Naive thymus-derived CD8-positive, alpha-beta T cell (primary cell): ENCODE measurements around the gene ADISSP. TPM values are rescaled to one million over a fixed set of nuclear protein-coding genes. Genes with fewer than 3 reads are reported as not detected.
A peak's percentile ranks its signal among the peaks of the same experiment; 100 is the strongest.

Experiments
- ATAC-seq, 2 donors: fragments of 150-1000 bp; cut with Tn5 transposase in 1 of 2; sonication (Bioruptor Pico), chemical (Tn5 transposase) in 1 of 2; 1 replicate in 1 of 2; 2 replicates in 1 of 2; pipeline ENCODE4 v1.10.0; 2021; ENCODE audit warnings: mild to moderate bottlenecking in 2 of 2, moderate library complexity in 2 of 2
- POLR2A ChIA-PET: fragments of 350-600 bp; sonication (Branson Sonifier 250); formaldehyde crosslinking; loops from one replicate; lab custom pipeline; 2021; ENCODE audit warnings: antibody characterized with exemption; lab: Charles Lee
- DNase-seq, 10 donors: peaks; one replicate each; pipeline versions ENCODE4 v3.0.0 to v3.0.0-alpha.2; 2020 to 2022
- H3K27ac Mint-ChIP-seq, 10 donors: one replicate each; pipeline ENCODE4 v1.8.0; 2020 to 2022; ENCODE audit warnings: mild to moderate bottlenecking in 10 of 10, mixed read lengths in 10 of 10, moderate library complexity in 4 of 10, inconsistent platforms in 1 of 10
- H3K27me3 Mint-ChIP-seq, 5 donors: one replicate each; pipeline ENCODE4 v1.8.0; 2021 to 2022; ENCODE audit warnings: mixed read lengths in 5 of 5
- H3K36me3 Mint-ChIP-seq, 3 donors: one replicate each; pipeline ENCODE4 v1.8.0; 2020 to 2022; ENCODE audit warnings: mixed read lengths in 3 of 3, mild to moderate bottlenecking in 2 of 3, inconsistent platforms in 1 of 3
- H3K4me1 Mint-ChIP-seq, 4 donors: one replicate each; pipeline ENCODE4 v1.8.0; 2021 to 2022; ENCODE audit warnings: mixed read lengths in 4 of 4
- H3K4me3 Mint-ChIP-seq, 10 donors: one replicate each; pipeline ENCODE4 v1.8.0; 2020 to 2022; ENCODE audit warnings: mild to moderate bottlenecking in 10 of 10, mixed read lengths in 10 of 10, moderate library complexity in 6 of 10, inconsistent platforms in 1 of 10
- H3K9me3 Mint-ChIP-seq, 9 donors: one replicate each; pipeline ENCODE4 v1.8.0; 2020 to 2022; ENCODE audit warnings: mixed read lengths in 9 of 9, mild to moderate bottlenecking in 3 of 9, inconsistent platforms in 1 of 9, moderate library complexity in 1 of 9
- polyA plus RNA-seq, 3 donors: library from polyadenylated mRNA; unstranded; fragments of 300-500 nt; fragmentation: Illumina TruSeq; gene quantifications; one replicate each; pipeline ENCODE4 v1.2.3, GENCODE V29; 2021
- total RNA-seq, 8 experiments: library from RNA in 2 of 8; stranded (reverse) in 2 of 8; gene quantifications; one replicate each; pipeline ENCODE4 v1.2.3 and lab custom pipeline; 2021 to 2026

ADISSP gene
- total and polyA plus RNA-seq, 5 experiments from 2014 or later = 17.6 to 32.4 (median 19.6) TPM

- Mint-ChIP-seq H3K4me3 (no peak overlapping the region), H3K9me3 (no peaks in the 10 kb centered on the region), H3K4me1 (peaks cover 2 to 15% (median 10%) of the 10 kb centered on the region in 4 donors), H3K36me3 (peaks cover 0 to 28% (median 0%) of the 10 kb centered on the region in 3 donors), H3K27ac (no peak overlapping the region), H3K27me3 (no peaks in the 10 kb centered on the region)
- POLR2A ChIA-PET = interaction anchor here (1.5 to 1.6 kb wide), 2 partner anchors 8 to 27 kb away, joined by 4 to 5 read pairs; partner anchors contain the start of genes ADISSP and CENPB
- DNase-seq (no peak), ATAC-seq (no peak)
Measured at GRCh38 chr20:3759316-3759823, 8.2 kb downstream of the ADISSP start.

- no peaks in the 10 kb centered on the region for H3K9me3 Mint-ChIP-seq
- peak overlapping the region in 2 of 10 donors; percentile 3 to 21 for H3K27ac Mint-ChIP-seq
- ATAC-seq = no peak
- H3K4me1 Mint-ChIP-seq = peaks cover 0 to 12% (median 9%) of the 10 kb centered on the region in 4 donors
- no peaks in the 10 kb centered on the region for H3K27me3 Mint-ChIP-seq
- H3K4me3 Mint-ChIP-seq = no peak overlapping the region
- DNase-seq = no peak
- POLR2A ChIA-PET = interaction anchor here (0.5 to 1.5 kb wide), 2 partner anchors 9 to 92 kb away, joined by 5 to 9 read pairs; partner anchors contain the start of gene ADISSP
- H3K36me3 Mint-ChIP-seq = peaks cover 0 to 28% (median 0%) of the 10 kb centered on the region in 3 donors
Measured at GRCh38 chr20:3758566-3758965, 9.0 kb downstream of the ADISSP start.

GRCh38 chr20:3757268-3757667 lies 10.3 kb downstream of the ADISSP start:
- ATAC-seq (no peak), DNase-seq (no peak)
- POLR2A ChIA-PET = interaction anchor here (1.1 kb wide), 1 partner anchor 10 kb away, joined by 3 read pairs; the partner anchor contains the start of gene ADISSP
- H3K4me3 Mint-ChIP-seq = no peak overlapping the region
- peaks cover 0 to 26% (median 0%) of the 10 kb centered on the region in 3 donors for H3K36me3 Mint-ChIP-seq
- H3K4me1 Mint-ChIP-seq = peaks cover 11 to 20% (median 13%) of the 10 kb centered on the region in 4 donors
- H3K27ac Mint-ChIP-seq = peak overlapping the region in 1 of 10 donors; percentile 16
- no peaks in the 10 kb centered on the region for H3K27me3 Mint-ChIP-seq
- H3K9me3 Mint-ChIP-seq = no peaks in the 10 kb centered on the region

GRCh38 chr20:3755814-3756480 lies 11.6 kb downstream of the ADISSP start:
- Mint-ChIP-seq H3K36me3 (peaks cover 0 to 18% (median 0%) of the 10 kb centered on the region in 3 donors), H3K4me3 (no peak overlapping the region), H3K4me1 (peaks cover 15 to 20% (median 16%) of the 10 kb centered on the region in 4 donors), H3K9me3 (no peaks in the 10 kb centered on the region), H3K27ac (no peak overlapping the region), H3K27me3 (no peaks in the 10 kb centered on the region)
- DNase-seq = no peak
- no peak for ATAC-seq
- POLR2A ChIA-PET = no interaction called here

- Mint-ChIP-seq H3K36me3 (peaks cover 0 to 18% (median 0%) of the 10 kb centered on the region in 3 donors), H3K4me1 (peaks cover 14 to 18% (median 16%) of the 10 kb centered on the region in 4 donors), H3K27ac (no peak overlapping the region), H3K4me3 (no peak overlapping the region), H3K27me3 (no peaks in the 10 kb centered on the region), H3K9me3 (no peaks in the 10 kb centered on the region)
- ATAC-seq = no peak
- POLR2A ChIA-PET = no interaction called here
- DNase-seq = no peak
Measured at GRCh38 chr20:3755269-3755668, 12.3 kb downstream of the ADISSP start.

GRCh38 chr20:3754276-3754630 lies 13.3 kb downstream of the ADISSP start:
- POLR2A ChIA-PET = interaction anchor here (1.0 to 2.8 kb wide), 2 partner anchors 14 to 67 kb away, joined by 3 to 12 read pairs; partner anchors contain the start of gene ADISSP
- ATAC-seq (no peak), DNase-seq (no peak)

GRCh38 chr20:3753501-3754275 lies 13.9 kb downstream of the ADISSP start:
- DNase-seq (no peak), ATAC-seq (no peak)
- POLR2A ChIA-PET = interaction anchor here (1.0 to 2.8 kb wide), 2 partner anchors 14 to 67 kb away, joined by 3 to 12 read pairs; partner anchors contain the start of gene ADISSP
- Mint-ChIP-seq H3K4me3 (no peak overlapping the region), H3K4me1 (peaks cover 9 to 15% (median 14%) of the 10 kb centered on the region in 4 donors), H3K36me3 (peaks cover 0 to 15% (median 0%) of the 10 kb centered on the region in 3 donors), H3K27me3 (no peaks in the 10 kb centered on the region), H3K27ac (no peak overlapping the region), H3K9me3 (no peaks in the 10 kb centered on the region)

More at GRCh38 chr20:3754276-3754630, 13.3 kb downstream of the ADISSP start:
- H3K4me3 Mint-ChIP-seq = no peak overlapping the region
- H3K27me3 Mint-ChIP-seq = no peaks in the 10 kb centered on the region
- H3K9me3 Mint-ChIP-seq = no peaks in the 10 kb centered on the region
- no peak overlapping the region for H3K27ac Mint-ChIP-seq
- H3K36me3 Mint-ChIP-seq = peaks cover 0 to 15% (median 0%) of the 10 kb centered on the region in 3 donors
- peaks cover 9 to 15% (median 14%) of the 10 kb centered on the region in 4 donors for H3K4me1 Mint-ChIP-seq

GRCh38 chr20:3753098-3753497 lies 14.5 kb downstream of the ADISSP start:
- peak overlapping the region in 5 of 10 donors; percentile 10 to 81 (median 46) for H3K4me3 Mint-ChIP-seq
- ATAC-seq (peak; percentile 67 to 75), DNase-seq (peak; percentile 31 to 77 (median 56))
- no peaks in the 10 kb centered on the region for H3K9me3 Mint-ChIP-seq
- peak overlapping the region in 1 of 10 donors; percentile 46 for H3K27ac Mint-ChIP-seq
- POLR2A ChIA-PET = interaction anchor here (0.6 to 2.8 kb wide), 2 partner anchors 10 to 15 kb away, joined by 3 to 12 read pairs; partner anchors contain the start of gene ADISSP
- no peaks in the 10 kb centered on the region for H3K27me3 Mint-ChIP-seq
- peaks cover 7 to 15% (median 14%) of the 10 kb centered on the region in 4 donors for H3K4me1 Mint-ChIP-seq
- peaks cover 0 to 12% (median 0%) of the 10 kb centered on the region in 3 donors for H3K36me3 Mint-ChIP-seq

GRCh38 chr20:3752386-3752759 lies 15.2 kb downstream of the ADISSP start:
- peaks cover 0 to 7% (median 0%) of the 10 kb centered on the region in 3 donors for H3K36me3 Mint-ChIP-seq
- no peak for ATAC-seq
- POLR2A ChIA-PET = interaction anchor here (2.8 kb wide), 1 partner anchor 16 kb away, joined by 12 read pairs; the partner anchor contains the start of gene ADISSP
- peak overlapping the region in 4 of 10 donors; percentile 51 to 84 (median 68) for H3K27ac Mint-ChIP-seq
- peaks cover 0 to 5% (median 0%) of the 10 kb centered on the region in 5 donors for H3K27me3 Mint-ChIP-seq
- H3K4me1 Mint-ChIP-seq = peaks cover 5 to 15% (median 14%) of the 10 kb centered on the region in 4 donors
- H3K9me3 Mint-ChIP-seq = no peaks in the 10 kb centered on the region
- peak overlapping the region; percentile 46 to 81 (median 70) for H3K4me3 Mint-ChIP-seq
- no peak for DNase-seq

- peaks cover 0 to 3% (median 0%) of the 10 kb centered on the region in 3 donors for H3K36me3 Mint-ChIP-seq
- POLR2A ChIA-PET = interaction anchor here (1.0 to 2.8 kb wide), 3 partner anchors 16 to 69 kb away, joined by 3 to 12 read pairs (median 7); partner anchors contain the start of genes ADISSP and AP5S1
- ATAC-seq = peak; percentile 58 to 79
- H3K27ac Mint-ChIP-seq = peak overlapping the region in 3 of 10 donors; percentile 52 to 84 (median 83)
- H3K9me3 Mint-ChIP-seq = no peaks in the 10 kb centered on the region
- peak overlapping the region; percentile 46 to 81 (median 70) for H3K4me3 Mint-ChIP-seq
- H3K4me1 Mint-ChIP-seq = peaks cover 5 to 15% (median 14%) of the 10 kb centered on the region in 4 donors
- DNase-seq = peak in 9 of 10 donors; percentile 24 to 76 (median 47)
- H3K27me3 Mint-ChIP-seq = peaks cover 0 to 9% (median 0%) of the 10 kb centered on the region in 5 donors
Measured at GRCh38 chr20:3751675-3752385, 15.7 kb downstream of the ADISSP start.

- no peak for DNase-seq
- ATAC-seq = no peak
- H3K4me1 Mint-ChIP-seq = peaks cover 5 to 15% (median 14%) of the 10 kb centered on the region in 4 donors
- H3K27me3 Mint-ChIP-seq = peaks cover 0 to 15% (median 0%) of the 10 kb centered on the region in 5 donors
- H3K36me3 Mint-ChIP-seq = no peaks in the 10 kb centered on the region
- no peaks in the 10 kb centered on the region for H3K9me3 Mint-ChIP-seq
- H3K27ac Mint-ChIP-seq = no peak overlapping the region
- peak overlapping the region in 4 of 10 donors; percentile 36 to 81 (median 52) for H3K4me3 Mint-ChIP-seq
- POLR2A ChIA-PET = interaction anchor here (1.0 to 1.7 kb wide), 2 partner anchors 16 to 69 kb away, joined by 3 to 7 read pairs; partner anchors contain the start of genes ADISSP and AP5S1
Measured at GRCh38 chr20:3751305-3751674, 16.3 kb downstream of the ADISSP start.
